ENCODE measurements around the gene WFDC5. TPM values are rescaled to one million over a fixed set of nuclear protein-coding genes. Genes with fewer than 3 reads are reported as not detected.

WFDC5 gene
- total and polyA plus RNA-seq, 9 of the 15 experiments (the other 6 are each of a cell fraction or from before 2014, with no cell fraction given), result not detected

DNA sequence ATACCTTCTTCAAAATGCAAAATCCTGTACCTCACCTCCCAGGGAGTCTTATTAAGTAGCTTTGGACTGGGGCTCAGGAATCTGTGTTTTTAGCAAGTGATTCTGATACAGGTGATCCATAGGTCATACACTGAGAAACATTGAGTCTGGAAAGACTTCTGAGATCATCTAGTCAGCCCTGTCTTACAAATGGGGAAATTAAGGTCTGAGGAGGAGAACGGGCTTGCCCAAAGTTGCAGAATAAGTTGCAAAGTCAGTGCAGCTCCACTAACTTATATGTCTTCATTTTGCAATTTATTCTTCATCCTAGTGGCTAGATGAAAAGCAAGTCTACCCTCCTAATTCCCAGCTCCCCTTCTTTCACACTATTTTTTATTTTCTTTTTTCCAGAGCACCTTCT lies 42.9 kb downstream of the WFDC5 start (continued):
- TF ChIP-seq, protein P1, sequence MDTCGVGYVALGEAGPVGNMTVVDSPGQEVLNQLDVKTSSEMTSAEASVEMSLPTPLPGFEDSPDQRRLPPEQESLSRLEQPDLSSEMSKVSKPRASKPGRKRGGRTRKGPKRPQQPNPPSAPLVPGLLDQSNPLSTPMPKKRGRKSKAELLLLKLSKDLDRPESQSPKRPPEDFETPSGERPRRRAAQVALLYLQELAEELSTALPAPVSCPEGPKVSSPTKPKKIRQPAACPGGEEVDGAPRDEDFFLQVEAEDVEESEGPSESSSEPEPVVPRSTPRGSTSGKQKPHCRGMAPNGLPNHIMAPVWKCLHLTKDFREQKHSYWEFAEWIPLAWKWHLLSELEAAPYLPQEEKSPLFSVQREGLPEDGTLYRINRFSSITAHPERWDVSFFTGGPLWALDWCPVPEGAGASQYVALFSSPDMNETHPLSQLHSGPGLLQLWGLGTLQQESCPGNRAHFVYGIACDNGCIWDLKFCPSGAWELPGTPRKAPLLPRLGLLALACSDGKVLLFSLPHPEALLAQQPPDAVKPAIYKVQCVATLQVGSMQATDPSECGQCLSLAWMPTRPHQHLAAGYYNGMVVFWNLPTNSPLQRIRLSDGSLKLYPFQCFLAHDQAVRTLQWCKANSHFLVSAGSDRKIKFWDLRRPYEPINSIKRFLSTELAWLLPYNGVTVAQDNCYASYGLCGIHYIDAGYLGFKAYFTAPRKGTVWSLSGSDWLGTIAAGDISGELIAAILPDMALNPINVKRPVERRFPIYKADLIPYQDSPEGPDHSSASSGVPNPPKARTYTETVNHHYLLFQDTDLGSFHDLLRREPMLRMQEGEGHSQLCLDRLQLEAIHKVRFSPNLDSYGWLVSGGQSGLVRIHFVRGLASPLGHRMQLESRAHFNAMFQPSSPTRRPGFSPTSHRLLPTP (IDR thresholded peaks at IDR 0.05; ENCODE audit: borderline replicate concordance, extremely low read depth, insufficient read length), result no peak
- no peak for TF ChIP-seq SRSF3 (IDR thresholded peaks at IDR 0.05; ENCODE audit: insufficient read depth, low read length)
- TF ChIP-seq, protein P2, sequence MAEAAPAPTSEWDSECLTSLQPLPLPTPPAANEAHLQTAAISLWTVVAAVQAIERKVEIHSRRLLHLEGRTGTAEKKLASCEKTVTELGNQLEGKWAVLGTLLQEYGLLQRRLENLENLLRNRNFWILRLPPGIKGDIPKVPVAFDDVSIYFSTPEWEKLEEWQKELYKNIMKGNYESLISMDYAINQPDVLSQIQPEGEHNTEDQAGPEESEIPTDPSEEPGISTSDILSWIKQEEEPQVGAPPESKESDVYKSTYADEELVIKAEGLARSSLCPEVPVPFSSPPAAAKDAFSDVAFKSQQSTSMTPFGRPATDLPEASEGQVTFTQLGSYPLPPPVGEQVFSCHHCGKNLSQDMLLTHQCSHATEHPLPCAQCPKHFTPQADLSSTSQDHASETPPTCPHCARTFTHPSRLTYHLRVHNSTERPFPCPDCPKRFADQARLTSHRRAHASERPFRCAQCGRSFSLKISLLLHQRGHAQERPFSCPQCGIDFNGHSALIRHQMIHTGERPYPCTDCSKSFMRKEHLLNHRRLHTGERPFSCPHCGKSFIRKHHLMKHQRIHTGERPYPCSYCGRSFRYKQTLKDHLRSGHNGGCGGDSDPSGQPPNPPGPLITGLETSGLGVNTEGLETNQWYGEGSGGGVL (CRISPR knock-in tag; IDR thresholded peaks at IDR 0.05), result no peak

DNA sequence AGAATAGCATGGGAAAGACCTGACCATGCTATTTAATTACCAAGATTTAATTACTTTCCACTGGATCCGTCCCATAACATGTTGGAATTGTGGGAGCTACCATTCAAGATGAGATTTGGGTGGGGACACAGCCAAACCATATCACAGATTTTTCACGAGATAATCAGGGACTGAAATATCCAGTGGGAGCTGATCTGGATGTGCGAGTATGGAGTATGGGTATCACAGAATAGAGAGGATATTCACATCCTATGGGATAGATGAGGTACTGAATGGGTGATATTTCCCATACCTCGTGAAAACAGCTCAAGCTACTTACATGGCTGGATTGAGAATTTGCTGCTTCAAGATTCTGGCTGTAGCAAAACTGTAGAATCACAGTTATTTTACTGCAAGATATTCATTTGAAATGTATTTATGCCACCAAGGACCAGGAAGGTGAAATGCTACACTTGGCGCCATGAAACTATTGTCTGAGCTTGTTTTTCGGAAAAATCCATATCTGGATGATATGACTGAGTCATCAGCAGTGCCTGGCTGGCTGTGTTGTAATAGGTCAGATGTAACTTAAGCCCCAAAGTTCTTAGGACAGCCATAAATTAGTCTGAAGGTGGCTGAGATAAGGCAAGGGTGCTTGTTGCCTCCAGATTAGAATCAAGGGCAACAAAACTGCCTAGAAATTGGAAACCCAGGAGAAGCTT lies 43.9 kb downstream of the WFDC5 start:
- no peak overlapping the region for H3K4me3 ChIP-seq
- H3K79me2 ChIP-seq (ENCODE audit: control insufficient read depth, insufficient read depth, low read length), result no peaks in the 10 kb centered on the region
- DNase-seq (ENCODE audit: extremely low read depth in 1 of 4, low spot score in 3 of 4), result peak; percentile 46 to 80 (median 64)
- in situ Hi-C loops (cut with MboI) (no loop called here), intact Hi-C loops (cut with micrococcal nuclease) (no loop called here)
- BruUV-seq (replicated peaks), result no TSS peak
- H3K9me3 ChIP-seq (replicated peaks; ENCODE audit: control insufficient read depth, insufficient read depth, low read depth, low read length), result no peaks in the 10 kb centered on the region
- no peaks in the 10 kb centered on the region for H3K27me3 ChIP-seq (ENCODE audit: control insufficient read depth in 2 of 2, insufficient read depth in 2 of 2, low read length in 2 of 2)
- H3K36me3 ChIP-seq (ENCODE audit: control insufficient read depth, insufficient read depth, low read length), result peaks cover 26% of the 10 kb centered on the region
- H3K4me2 ChIP-seq (ENCODE audit: insufficient read depth, low read length), result peak overlapping the region; percentile 53; the same call in 1 of the 2 replicates
- H4K20me1 ChIP-seq (replicated peaks; ENCODE audit: control insufficient read depth, insufficient read depth, low read length), result 0 out of 2 replicates have a peak, but pooled peaks cover 7% of the 10 kb centered on the region
- H3K9me1 ChIP-seq (ENCODE audit: control insufficient read depth, insufficient read depth, low read length), result no peaks in the 10 kb centered on the region
- POLR2A ChIA-PET, result interaction anchor here (0.6 to 1.4 kb wide), 6 partner anchors 11 to 254 kb away, joined by 3 to 6 read pairs (median 4); no protein-coding TSS in a partner anchor
- FAIRE-seq, result peak; percentile 96
- CTCF ChIA-PET (ENCODE audit: low intra/inter-chr PET ratio), result no interaction called here
- H3K9ac ChIP-seq (ENCODE audit: insufficient read depth in 1 of 2, low read depth in 2 of 2, low read length in 2 of 2), result no peak overlapping the region
- 26% methylated on average over 6 of the region's 6 CpGs for WGBS (ENCODE audit: insufficient coverage, low coverage, missing lambda C conversion rate)
- H3K4me1 ChIP-seq (replicated peaks in 1 of 2; ENCODE audit: control insufficient read depth in 2 of 2, insufficient read depth in 2 of 2, low read length in 2 of 2), result peaks cover 2 to 15% of the 10 kb centered on the region in 2 experiments; a peak in 4 of 5 replicates
- ATAC-seq, result peak; percentile 86
- H3K27ac ChIP-seq (ENCODE audit: extremely low read depth, low read depth, low read length), result no peak overlapping the region
- H2AFZ ChIP-seq (ENCODE audit: low read depth, low read length), result no peak overlapping the region
- TF ChIP-seq ERF (CRISPR knock-in tag; IDR thresholded peaks at IDR 0.05), result no peak
- TF ChIP-seq HDAC2 (IDR thresholded peaks at IDR 0.05), result peak; percentile 70; the same call in 1 of the 2 replicates
- no peak for TF ChIP-seq CHCHD3 (CRISPR knock-in tag; IDR thresholded peaks at IDR 0.05)
- no peak for TF ChIP-seq KLF1 (tag; IDR thresholded peaks at IDR 0.05)
- TF ChIP-seq ZNF445 (CRISPR knock-in tag; IDR thresholded peaks at IDR 0.05; ENCODE audit: low read depth), result no peak
- no peak for TF ChIP-seq KLF13 (tag; IDR thresholded peaks at IDR 0.05; ENCODE audit: borderline replicate concordance, low read depth)
- TF ChIP-seq NFIX (CRISPR knock-in tag; IDR thresholded peaks at IDR 0.05; ENCODE audit: low read depth), result no peak
- 0 out of 2 replicates have a peak, but pooled peaks have one; percentile 17 for TF ChIP-seq NFIC (IDR thresholded peaks at IDR 0.05)
- TF ChIP-seq, protein P3, sequence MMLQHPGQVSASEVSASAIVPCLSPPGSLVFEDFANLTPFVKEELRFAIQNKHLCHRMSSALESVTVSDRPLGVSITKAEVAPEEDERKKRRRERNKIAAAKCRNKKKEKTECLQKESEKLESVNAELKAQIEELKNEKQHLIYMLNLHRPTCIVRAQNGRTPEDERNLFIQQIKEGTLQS (IDR thresholded peaks at IDR 0.05), result peak; percentile 96
- TF ChIP-seq, protein P3 (CRISPR knock-in tag; conservative IDR thresholded peaks at IDR 0.05), result peak; percentile 83; the same call in 1 of the 2 replicates

Measured in K562 (cell line).